Measurements from ENCODE around the gene KLHL18.

Gene KLHL18

DNA sequence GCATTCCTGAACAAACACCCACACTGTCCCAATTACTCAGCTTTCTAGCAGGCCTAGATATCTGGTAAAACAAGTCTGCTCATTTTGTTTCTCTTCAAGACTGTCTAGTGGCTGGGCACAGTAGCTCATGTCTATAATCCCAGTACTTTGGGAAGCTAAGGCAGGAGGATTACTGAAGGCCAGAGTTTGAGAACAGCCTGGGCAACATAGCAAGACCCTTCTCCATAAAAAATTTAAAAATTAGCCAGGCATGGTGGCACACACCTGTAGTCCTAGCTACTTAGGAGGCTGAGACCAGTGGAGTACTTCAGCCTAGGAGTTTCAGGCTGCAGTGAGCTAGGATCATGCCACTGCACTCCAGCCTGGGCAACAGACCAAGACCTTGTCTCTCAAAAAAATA is 91.8 kb downstream of the KLHL18 start:
- Mint-ChIP-seq H3K4me1 (peaks cover 15% of the 10 kb centered on the region), H3K9me3 (no peaks in the 10 kb centered on the region), H3K27me3 (peaks cover 25% of the 10 kb centered on the region), H3K27ac (no peak overlapping the region), H3K36me3 (peaks cover 3% of the 10 kb centered on the region), H3K4me3 (no peak overlapping the region)
- CTCF ChIA-PET: no interaction called here
- DNase-seq: no peak

DNA sequence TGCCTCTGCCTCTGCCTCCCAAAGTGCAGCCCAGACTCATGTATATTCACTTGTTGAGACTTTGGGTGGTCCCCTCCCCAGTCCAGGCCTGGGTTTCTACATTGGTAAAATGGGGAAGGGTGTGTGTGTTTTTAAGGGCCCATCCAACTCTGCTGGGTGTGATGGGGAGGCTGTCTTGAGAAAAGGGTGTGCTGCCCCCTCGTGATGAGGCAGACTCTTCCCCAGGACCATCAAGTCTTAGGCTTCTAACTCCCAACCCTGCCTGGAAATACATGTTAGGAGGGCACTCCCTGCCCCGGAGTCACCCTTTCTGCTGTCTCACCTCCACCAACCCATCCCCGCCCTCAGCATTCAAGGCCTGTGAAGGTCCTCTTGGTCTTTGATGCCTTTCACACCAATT is 93.6 kb downstream of the KLHL18 start:
- no peak overlapping the region for H3K27ac Mint-ChIP-seq
- no peak overlapping the region for H3K4me3 Mint-ChIP-seq
- H3K36me3 Mint-ChIP-seq: peaks cover 8% of the 10 kb centered on the region
- H3K9me3 Mint-ChIP-seq: no peaks in the 10 kb centered on the region
- DNase-seq: no peak
- H3K4me1 Mint-ChIP-seq: peaks cover 25% of the 10 kb centered on the region
- H3K27me3 Mint-ChIP-seq: peaks cover 15% of the 10 kb centered on the region
- CTCF ChIA-PET: no interaction called here

DNA sequence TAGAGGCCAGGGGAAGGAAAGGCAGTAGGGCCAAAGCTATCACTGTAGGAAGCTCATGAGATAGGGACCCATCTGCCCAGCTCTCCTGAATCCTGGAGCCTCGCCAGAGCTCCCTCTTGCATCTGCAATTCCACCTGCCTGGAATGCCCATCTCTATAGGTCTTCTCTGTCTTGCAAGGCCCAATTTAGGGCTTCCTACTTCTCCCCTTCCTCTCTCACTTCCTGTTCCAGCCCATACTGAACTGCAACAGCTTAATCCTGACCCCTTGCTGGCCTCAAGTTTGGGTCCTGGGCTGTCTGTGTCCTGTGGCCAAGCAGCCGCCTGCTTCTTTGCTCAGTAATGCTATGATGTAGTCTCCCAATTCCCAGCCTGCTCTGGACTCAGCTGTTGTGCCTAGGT is 94.4 kb downstream of the KLHL18 start:
- CTCF ChIA-PET: no interaction called here

DNA sequence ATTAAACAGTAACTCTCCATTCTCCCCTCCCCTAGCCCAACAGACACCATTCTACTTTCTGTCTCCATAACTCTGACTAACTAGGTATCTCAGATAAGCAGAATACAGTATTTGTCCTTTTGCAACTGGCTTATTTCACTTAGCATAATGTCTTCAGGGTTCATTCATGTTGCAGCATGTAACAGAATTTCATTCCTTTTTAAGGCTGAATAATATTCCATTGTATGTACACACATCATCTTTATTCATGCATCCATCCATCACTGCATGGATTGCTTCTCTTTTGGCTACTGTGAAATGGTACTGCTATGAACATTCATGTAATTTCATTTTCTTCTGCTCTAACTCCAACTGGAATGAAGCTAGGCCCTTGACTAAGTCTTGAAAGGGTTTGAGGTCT is 96.1 kb downstream of the KLHL18 start:
- Mint-ChIP-seq H3K27me3 (peaks cover 6% of the 10 kb centered on the region), H3K9me3 (no peaks in the 10 kb centered on the region), H3K36me3 (peaks cover 10% of the 10 kb centered on the region), H3K27ac (peak overlapping the region; percentile 98), H3K4me1 (peaks cover 41% of the 10 kb centered on the region), H3K4me3 (no peak overlapping the region)
- DNase-seq: no peak
- CTCF ChIA-PET: no interaction called here

More for the DNA sequence above, 94.4 kb downstream of the KLHL18 start:
- Mint-ChIP-seq H3K27me3 (peaks cover 11% of the 10 kb centered on the region), H3K4me3 (no peak overlapping the region), H3K27ac (no peak overlapping the region), H3K4me1 (peaks cover 31% of the 10 kb centered on the region), H3K9me3 (no peaks in the 10 kb centered on the region), H3K36me3 (peaks cover 8% of the 10 kb centered on the region)
- no peak for DNase-seq

DNA sequence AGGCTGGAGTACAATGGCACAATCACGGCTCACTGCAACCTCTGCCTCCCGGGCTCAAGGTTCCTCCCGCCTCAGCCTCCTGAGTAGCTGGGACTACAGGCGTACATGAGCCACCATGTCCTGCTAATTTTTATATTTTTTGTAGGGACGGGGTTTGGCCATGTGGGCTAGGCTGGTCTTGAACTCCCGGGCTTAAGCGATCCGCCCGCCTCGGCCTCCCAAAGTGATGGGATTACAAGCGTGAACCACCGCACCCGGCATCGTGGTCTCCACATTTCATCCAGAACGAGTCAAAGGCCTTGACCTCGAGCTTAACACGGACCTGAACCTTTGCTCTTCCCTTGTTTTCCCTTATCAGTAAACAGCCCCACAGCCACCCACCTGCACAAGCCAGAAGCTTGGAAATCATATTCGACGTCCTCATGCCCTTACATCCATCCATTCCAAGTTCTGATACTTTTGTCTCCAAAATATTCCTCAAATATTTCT is 96.7 kb downstream of the KLHL18 start:
- DNase-seq: no peak
- H3K27me3 Mint-ChIP-seq: peaks cover 6% of the 10 kb centered on the region
- no peaks in the 10 kb centered on the region for H3K9me3 Mint-ChIP-seq
- H3K4me3 Mint-ChIP-seq: peak overlapping the region; percentile 99
- peak overlapping the region; percentile 98 for H3K27ac Mint-ChIP-seq
- H3K4me1 Mint-ChIP-seq: peaks cover 41% of the 10 kb centered on the region
- CTCF ChIA-PET: no interaction called here
- peaks cover 11% of the 10 kb centered on the region for H3K36me3 Mint-ChIP-seq

DNA sequence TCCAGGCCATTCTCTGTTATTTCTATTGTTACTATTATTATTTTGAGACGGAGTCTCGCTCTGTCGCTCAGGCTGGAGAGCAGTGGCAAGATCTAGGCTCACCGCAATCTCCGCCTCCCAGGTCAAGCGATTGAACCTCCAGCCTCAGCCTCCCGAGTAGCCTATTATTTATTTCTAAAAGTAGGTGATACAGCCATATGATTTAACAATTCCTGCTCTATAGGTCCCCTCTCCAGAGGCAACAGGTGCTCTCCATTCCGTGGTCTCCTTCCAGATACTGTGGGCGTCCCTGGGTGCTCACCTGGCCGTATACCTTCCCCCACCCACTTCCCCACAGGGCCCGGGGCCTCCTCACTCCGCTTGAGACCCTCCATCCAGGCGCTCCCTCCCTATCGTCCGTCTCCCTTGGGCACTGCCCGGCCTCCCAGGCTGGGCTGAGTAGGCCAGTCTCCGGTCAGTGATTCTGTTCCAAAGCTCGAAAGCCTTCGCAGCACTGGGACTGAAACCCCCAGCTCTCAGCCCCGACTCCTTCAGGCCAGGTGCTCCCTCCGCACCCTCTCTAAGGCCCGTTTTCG is 97.4 kb downstream of the KLHL18 start:
- Mint-ChIP-seq H3K4me1 (peaks cover 41% of the 10 kb centered on the region), H3K27ac (peak overlapping the region; percentile 98), H3K36me3 (peaks cover 15% of the 10 kb centered on the region), H3K27me3 (peaks cover 4% of the 10 kb centered on the region), H3K9me3 (no peaks in the 10 kb centered on the region), H3K4me3 (peak overlapping the region; percentile 99)
- no peak for DNase-seq
- CTCF ChIA-PET: interaction anchor here (1.1 kb wide), 1 partner anchor 41 kb away, joined by 3 read pairs; no protein-coding TSS in a partner anchor

DNA sequence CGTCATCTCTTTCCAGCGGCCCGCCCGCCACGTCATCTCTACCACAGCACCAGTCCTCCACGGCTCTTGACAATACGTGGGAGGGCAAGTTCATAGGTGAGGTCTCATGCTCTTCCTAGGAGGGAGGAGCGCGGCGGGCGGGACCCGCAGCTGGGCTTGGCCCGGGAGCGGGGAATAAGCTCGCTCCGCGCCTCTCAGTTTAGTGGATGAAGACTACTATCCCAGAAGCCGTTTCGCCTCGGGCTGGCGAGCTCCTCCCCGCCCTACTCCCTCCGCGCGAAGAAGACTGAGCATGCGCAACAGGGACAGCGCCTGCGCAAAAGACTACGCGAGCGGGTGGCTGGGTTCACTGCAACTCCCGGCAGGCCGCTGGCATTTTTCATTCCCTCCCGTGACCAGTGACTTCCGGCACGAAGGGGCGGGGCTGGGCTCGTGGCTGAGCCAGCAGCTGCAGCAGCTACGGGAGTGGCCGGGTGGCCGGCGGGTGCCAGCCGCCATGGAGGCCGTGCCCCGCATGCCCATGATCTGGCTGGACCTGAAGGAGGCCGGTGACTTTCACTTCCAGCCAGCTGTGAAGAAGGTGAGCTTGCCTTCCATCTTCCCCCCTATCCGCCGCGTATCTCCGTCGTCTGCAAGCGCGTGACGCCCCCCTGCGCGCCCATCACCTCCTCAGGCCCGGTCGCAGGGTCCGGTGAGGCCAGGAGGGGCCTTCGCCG is 98.0 kb downstream of the KLHL18 start, which contains the start of gene PTPN23:
PTPN23 (plus strand) TSS at position 421 of the 716 bp plus-strand sequence; CDS start at position 497, 76 bp downstream.
- Mint-ChIP-seq H3K27ac (peak within 1 kb of the TSS; percentile 98), H3K27me3 (no peaks in the 10 kb centered on the region), H3K36me3 (peaks cover 18% of the 10 kb centered on the region), H3K4me1 (peaks cover 44% of the 10 kb centered on the region), H3K9me3 (no peaks in the 10 kb centered on the region), H3K4me3 (peak within 1 kb of the TSS; percentile 99)
- DNase-seq: peak; percentile 99
- CTCF ChIA-PET: interaction anchor here (1.1 kb wide), 1 partner anchor 41 kb away, joined by 3 read pairs; no protein-coding TSS in a partner anchor

DNA sequence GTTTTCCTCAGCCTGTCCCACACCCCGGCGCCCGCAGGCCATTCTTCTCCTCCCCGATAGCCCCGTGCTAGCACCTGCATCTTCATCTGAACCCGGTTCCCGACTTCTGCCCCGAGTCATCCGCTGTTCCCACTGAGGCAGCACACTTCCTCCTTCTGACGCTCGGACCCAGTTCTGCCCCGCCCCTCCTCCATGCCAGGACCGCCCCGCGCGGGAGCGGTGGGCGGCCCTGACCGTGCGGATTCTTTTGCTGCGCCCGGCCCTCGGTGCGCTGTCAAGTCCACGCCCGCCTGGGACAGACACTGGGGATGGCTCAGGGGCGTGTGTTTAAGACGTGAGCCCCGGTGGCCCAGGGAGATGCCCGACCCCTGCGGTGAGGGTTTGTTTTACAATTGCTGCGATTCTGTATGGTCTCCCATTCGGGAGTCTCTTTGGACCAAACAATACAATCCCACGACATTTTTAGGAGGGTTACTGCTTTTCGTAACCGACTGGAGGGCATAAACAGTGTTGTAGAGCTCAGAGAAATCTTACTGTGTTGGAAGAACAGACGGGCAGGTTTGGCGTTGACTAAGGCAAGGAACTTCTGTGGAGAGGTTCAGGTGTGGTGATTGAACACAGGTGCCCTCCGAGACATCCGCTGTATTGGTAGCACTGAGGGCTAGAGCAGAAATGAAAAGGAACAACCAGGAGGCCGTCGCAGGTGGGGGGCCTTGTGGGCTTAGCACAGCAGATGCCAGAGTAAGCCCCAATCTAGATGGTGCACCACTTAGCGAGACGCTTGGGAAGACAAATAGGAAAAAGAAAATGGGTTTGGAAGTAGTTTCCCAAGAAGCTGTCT is 98.8 kb downstream of the KLHL18 start:
- peak overlapping the region; percentile 98 for H3K27ac Mint-ChIP-seq
- peaks cover 18% of the 10 kb centered on the region for H3K36me3 Mint-ChIP-seq
- CTCF ChIA-PET: no interaction called here
- DNase-seq: peak; percentile 86
- no peaks in the 10 kb centered on the region for H3K27me3 Mint-ChIP-seq
- H3K9me3 Mint-ChIP-seq: no peaks in the 10 kb centered on the region
- peak overlapping the region; percentile 99 for H3K4me3 Mint-ChIP-seq
- H3K4me1 Mint-ChIP-seq: peaks cover 47% of the 10 kb centered on the region

DNA sequence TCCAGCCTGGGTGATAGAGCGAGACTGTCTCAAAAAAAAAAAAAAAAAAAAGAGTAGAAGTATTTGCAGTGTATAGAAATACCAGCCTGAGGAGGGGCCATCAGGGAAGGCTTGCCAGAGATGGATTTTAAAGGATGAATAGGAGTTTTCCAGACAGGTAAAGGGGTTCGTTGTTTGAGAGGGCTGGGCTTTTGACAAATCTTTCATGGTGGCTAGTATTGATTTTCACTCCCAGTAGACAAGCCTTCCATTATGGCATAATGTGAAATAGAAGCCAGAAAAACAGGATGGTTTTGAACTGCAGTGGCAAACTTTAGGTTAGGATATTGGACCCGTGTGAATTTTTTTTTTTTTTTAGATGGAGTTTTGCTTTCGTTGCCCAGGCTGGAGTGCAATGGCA is 101.7 kb downstream of the KLHL18 start:
- no peaks in the 10 kb centered on the region for H3K27me3 Mint-ChIP-seq
- no peak overlapping the region for H3K27ac Mint-ChIP-seq
- CTCF ChIA-PET: no interaction called here
- peaks cover 34% of the 10 kb centered on the region for H3K4me1 Mint-ChIP-seq
- DNase-seq: no peak
- no peak overlapping the region for H3K4me3 Mint-ChIP-seq
- H3K36me3 Mint-ChIP-seq: peaks cover 17% of the 10 kb centered on the region
- H3K9me3 Mint-ChIP-seq: no peaks in the 10 kb centered on the region

DNA sequence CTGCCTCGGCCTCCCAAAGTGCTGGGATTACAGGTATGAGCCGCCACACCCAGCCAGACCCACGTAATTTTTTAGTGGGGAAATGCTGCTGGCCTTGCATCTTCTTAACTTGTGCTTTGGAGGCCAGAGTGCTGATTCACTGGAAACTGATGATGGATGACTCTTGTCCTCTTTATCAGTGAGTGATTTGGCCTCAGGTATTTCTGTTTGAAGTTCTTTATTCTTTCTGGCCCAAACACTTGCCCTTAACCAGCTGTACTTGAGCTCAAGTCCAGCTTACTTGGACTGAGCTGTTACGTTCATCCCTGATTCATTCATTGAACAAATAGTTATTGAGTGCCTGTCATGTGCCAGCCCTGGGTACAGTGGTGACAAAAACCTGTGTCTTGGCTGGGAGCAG is 102.3 kb downstream of the KLHL18 start:
- no peak for DNase-seq
- no peaks in the 10 kb centered on the region for H3K27me3 Mint-ChIP-seq
- no peak overlapping the region for H3K4me3 Mint-ChIP-seq
- H3K36me3 Mint-ChIP-seq: peaks cover 14% of the 10 kb centered on the region
- H3K27ac Mint-ChIP-seq: no peak overlapping the region
- H3K4me1 Mint-ChIP-seq: peaks cover 28% of the 10 kb centered on the region
- CTCF ChIA-PET: no interaction called here
- H3K9me3 Mint-ChIP-seq: no peaks in the 10 kb centered on the region

DNA sequence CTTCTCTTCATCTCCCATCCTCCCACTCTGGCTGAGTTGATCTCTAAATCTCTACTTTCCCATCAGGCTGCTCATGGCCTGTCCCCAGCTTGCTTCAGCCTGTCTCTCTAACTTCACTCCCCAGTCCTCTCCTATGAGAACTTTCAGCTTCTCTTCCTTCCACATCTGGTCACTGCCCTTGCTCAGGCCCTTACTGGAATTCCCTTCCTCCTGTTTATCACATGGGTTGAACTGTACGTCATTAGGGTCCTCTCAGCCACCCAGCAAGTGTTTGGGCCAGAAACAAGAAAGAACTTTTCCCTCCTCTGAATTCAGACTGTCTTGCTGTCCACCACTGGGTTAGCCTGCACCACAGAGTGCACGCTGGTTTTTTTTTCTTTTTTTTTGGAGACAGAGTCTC is 103.1 kb downstream of the KLHL18 start:
- Mint-ChIP-seq H3K36me3 (peaks cover 11% of the 10 kb centered on the region), H3K27me3 (no peaks in the 10 kb centered on the region), H3K9me3 (no peaks in the 10 kb centered on the region), H3K4me3 (no peak overlapping the region), H3K27ac (no peak overlapping the region), H3K4me1 (peaks cover 24% of the 10 kb centered on the region)
- DNase-seq: no peak
- CTCF ChIA-PET: no interaction called here

DNA sequence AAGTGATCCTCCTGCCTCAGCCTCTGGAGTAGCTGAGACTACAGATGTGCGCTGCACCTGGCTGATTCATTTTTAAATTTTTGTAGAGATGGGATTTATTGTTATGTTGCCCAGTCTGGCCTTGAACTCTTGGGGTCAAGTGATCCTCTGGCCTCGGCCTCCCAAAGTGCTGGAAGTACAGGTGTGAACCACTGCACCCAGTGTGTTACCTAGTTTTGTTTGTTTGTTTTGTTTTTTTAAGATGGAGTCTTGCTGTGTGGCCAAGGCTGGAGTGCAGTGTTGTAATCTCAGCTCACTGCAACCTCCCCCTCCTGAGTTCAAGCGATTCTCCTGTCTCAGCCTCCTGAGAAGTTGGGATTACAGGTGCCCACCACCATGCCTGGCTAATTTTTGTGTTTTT is 110.2 kb downstream of the KLHL18 start:
- Mint-ChIP-seq H3K27me3 (no peaks in the 10 kb centered on the region), H3K27ac (no peak overlapping the region), H3K9me3 (no peaks in the 10 kb centered on the region), H3K36me3 (peaks cover 7% of the 10 kb centered on the region), H3K4me3 (no peak overlapping the region), H3K4me1 (peaks cover 17% of the 10 kb centered on the region)
- CTCF ChIA-PET: no interaction called here
- no peak for DNase-seq

DNA sequence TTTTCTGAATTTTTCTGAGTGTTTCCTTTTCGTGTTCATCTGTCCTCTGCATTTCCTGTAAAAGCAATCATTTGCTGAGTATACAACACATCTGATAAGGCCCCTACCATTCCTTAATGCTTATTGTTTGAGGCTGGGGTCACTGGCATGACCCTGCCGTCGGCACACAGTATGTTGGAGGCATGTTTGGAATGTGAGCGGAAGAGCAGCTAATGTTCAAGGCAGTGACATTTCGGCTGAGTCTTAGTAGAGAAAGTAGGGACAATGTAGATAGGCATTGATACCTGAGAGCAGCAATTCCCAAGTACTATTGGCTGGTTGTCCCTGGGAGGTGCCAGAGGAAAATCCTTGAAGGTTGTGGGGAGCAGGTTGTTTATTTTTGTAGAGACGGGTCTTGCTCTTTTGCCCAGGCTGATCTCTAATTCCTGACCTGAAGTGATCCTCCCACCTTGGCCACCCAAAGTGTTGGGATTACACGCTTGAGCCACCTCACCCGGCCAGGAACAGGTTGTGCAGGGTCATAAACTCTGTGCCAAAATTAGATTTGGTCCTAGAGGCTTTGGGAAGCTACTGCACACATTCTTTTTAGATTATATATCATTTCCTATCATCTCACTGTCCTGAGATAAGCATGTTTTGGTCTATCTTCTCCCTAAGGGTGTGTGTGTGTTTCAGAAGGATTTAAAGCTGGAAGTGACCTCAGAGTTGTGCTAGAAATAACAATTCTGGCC is 111.6 kb downstream of the KLHL18 start:
- CTCF ChIA-PET: no interaction called here
- H3K9me3 Mint-ChIP-seq: no peaks in the 10 kb centered on the region
- H3K4me3 Mint-ChIP-seq: no peak overlapping the region
- no peak for DNase-seq
- H3K27me3 Mint-ChIP-seq: no peaks in the 10 kb centered on the region
- no peak overlapping the region for H3K27ac Mint-ChIP-seq
- peaks cover 6% of the 10 kb centered on the region for H3K36me3 Mint-ChIP-seq
- H3K4me1 Mint-ChIP-seq: peaks cover 17% of the 10 kb centered on the region

DNA sequence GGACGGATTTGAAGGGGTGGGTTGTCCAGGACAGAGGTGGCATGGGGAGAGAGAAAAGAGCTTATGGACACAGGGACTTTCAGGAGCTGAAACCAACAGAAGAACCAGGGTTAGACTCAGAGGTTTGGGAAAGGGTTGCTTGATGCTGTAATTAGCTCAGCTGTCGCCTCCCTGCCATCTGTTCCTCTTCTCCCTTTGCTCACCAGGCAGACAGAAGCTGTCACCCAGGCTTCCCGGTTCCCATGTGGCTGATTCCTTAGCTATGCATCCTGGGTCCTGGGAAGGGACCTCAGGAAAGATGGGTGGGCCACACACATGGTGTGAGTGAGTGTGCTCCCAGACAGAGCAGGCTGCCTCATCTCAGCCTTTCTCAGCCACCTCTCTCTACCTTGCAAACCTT is 112.1 kb downstream of the KLHL18 start:
- H3K27ac Mint-ChIP-seq: no peak overlapping the region
- H3K4me3 Mint-ChIP-seq: no peak overlapping the region
- H3K27me3 Mint-ChIP-seq: no peaks in the 10 kb centered on the region
- no peaks in the 10 kb centered on the region for H3K9me3 Mint-ChIP-seq
- DNase-seq: no peak
- peaks cover 17% of the 10 kb centered on the region for H3K4me1 Mint-ChIP-seq
- CTCF ChIA-PET: no interaction called here
- H3K36me3 Mint-ChIP-seq: peaks cover 6% of the 10 kb centered on the region

Measured in activated naive CD4-positive, alpha-beta T cell treated with anti-CD3 and anti-CD28 coated beads, Interleukin-2, amount 10 ng/mL, durations not matched to agents 7 days and 5 days (primary cell).